GM12878 (cell line): ENCODE measurements around the gene SYMPK. TPM values are rescaled to one million over a fixed set of nuclear protein-coding genes. Genes with fewer than 3 reads are reported as not detected.

Experiments used
- BHLHE40 ChIP-seq, 2 experiments: fragments of 450-650 bp in 1 of 2; IDR thresholded peaks; 2 replicates each; pipeline ENCODE4 v1.6.1; 2011 to 2017; ENCODE audit warnings: low read depth in 2 of 2, borderline replicate concordance in 1 of 2, improper control_type of control experiment in 1 of 2, low read length in 1 of 2, mild to moderate bottlenecking in 1 of 2
- CREM ChIP-seq: IDR thresholded peaks from 2 replicates; pipeline ENCODE4 v1.6.1; 2014; ENCODE audit warnings: antibody characterized with exemption, low read depth
- EP300 ChIP-seq, 2 experiments: fragments of 150-350 bp in 1 of 2; IDR thresholded peaks; 2 replicates each; pipeline ENCODE4 v1.6.1; 2011 to 2012; ENCODE audit warnings: low read depth in 2 of 2, low read length in 2 of 2, borderline replicate concordance in 1 of 2, improper control_type of control experiment in 1 of 2, inconsistent platforms in 1 of 2; ENCODE audit not compliant: control insufficient read depth in 1 of 2
- MTA3 ChIP-seq: IDR thresholded peaks from 2 replicates; pipeline ENCODE4 v1.6.1; 2012; ENCODE audit warnings: low read length, inconsistent platforms, borderline replicate concordance
- NBN ChIP-seq: fragments of 450-650 bp; IDR thresholded peaks from 2 replicates; pipeline ENCODE4 v1.6.1; 2016
- RAD51 ChIP-seq: fragments of 450-650 bp; IDR thresholded peaks from 2 replicates; pipeline ENCODE4 v1.6.1; 2016; ENCODE audit warnings: moderate library complexity, mild to moderate bottlenecking, inconsistent platforms
- RUNX3 ChIP-seq: IDR thresholded peaks from 2 replicates; pipeline ENCODE4 v1.6.1; 2012; ENCODE audit warnings: low read length, inconsistent platforms
- SMC3 ChIP-seq: IDR thresholded peaks from 2 replicates; pipeline ENCODE4 v1.6.1; 2011; ENCODE audit warnings: low read length, improper control_type of control experiment, borderline replicate concordance
- SREBF2 ChIP-seq: IDR thresholded peaks from 2 replicates; pipeline ENCODE4 v1.6.1; 2012; ENCODE audit warnings: mild to moderate bottlenecking, low read length
- SUZ12 ChIP-seq: fragments of 200-600 bp; sonication (generic); IDR thresholded peaks from one replicate; pipeline ENCODE4 v1.6.1; 2018; ENCODE audit warnings: antibody characterized with exemption, mild to moderate bottlenecking; ENCODE audit not compliant: unreplicated experiment
- polyA plus RNA-seq, 11 experiments: library from polyadenylated mRNA; depleted of rRNA in 4 of 11; unstranded in 6 of 11; stranded (reverse) in 5 of 11; fragments of >200 nt; fragmentation: Nextera tagmentation in 4 of 11; fragmentation: Illumina TruSeq in 1 of 11; extraction: Ambion mirVana in 4 of 11; extraction: Trizol in 1 of 11; gene quantifications; 1 replicate in 1 of 11; 2 replicates in 10 of 11; pipeline versions ENCODE4 v1.2.1 to v1.2.3, GENCODE V29; 2011 to 2016; ENCODE audit warnings: inconsistent platforms in 2 of 11, missing spikeins in 2 of 11, low read depth in 1 of 11
- total RNA-seq, 4 experiments: library from RNA; depleted of rRNA in 3 of 4; stranded (reverse); fragments of >200 nt in 3 of 4; fragmentation: Illumina TruSeq in 1 of 4; extraction: Trizol in 1 of 4; gene quantifications; 2 replicates each; pipeline versions ENCODE4 v1.2.1 to v1.2.3, GENCODE V29; 2013 to 2021
- TF ChIP-seq, protein P1 (sequence below): fragments of 450-650 bp; formaldehyde crosslinking; IDR thresholded peaks from 2 replicates; pipeline ENCODE4 v1.4.0; 2020; ENCODE audit warnings: mild to moderate bottlenecking, moderate library complexity
- TF ChIP-seq, protein P2 (sequence below): fragments of 450-650 bp; IDR thresholded peaks from 2 replicates; pipeline ENCODE4 v1.6.1; 2017; ENCODE audit warnings: low read depth, mild to moderate bottlenecking, moderate library complexity
- TF ChIP-seq, protein P3 (sequence below): IDR thresholded peaks from 2 replicates; pipeline ENCODE4 v1.6.1; 2011; ENCODE audit warnings: mild to moderate bottlenecking, low read depth, low read length, moderate library complexity; ENCODE audit not compliant: insufficient replicate concordance
- TF ChIP-seq, protein P4 (sequence below): IDR thresholded peaks from 2 replicates; pipeline ENCODE4 v1.6.1; 2011; ENCODE audit warnings: borderline replicate concordance, low read depth, mild to moderate bottlenecking, moderate library complexity, low read length; ENCODE audit not compliant: insufficient read depth, poor library complexity, severe bottlenecking
- TF ChIP-seq, protein P5 (sequence below): fragments of 450-650 bp; formaldehyde crosslinking; IDR thresholded peaks from 2 replicates; pipeline ENCODE4 v1.4.0; 2022; ENCODE audit warnings: mild to moderate bottlenecking, moderate library complexity

Gene SYMPK
- total and polyA plus RNA-seq, 10 of the 15 experiments (the other 5 are each of a cell fraction or from before 2014, with no cell fraction given) = 0.49 to 109 (median 42.5) TPM

DNA sequence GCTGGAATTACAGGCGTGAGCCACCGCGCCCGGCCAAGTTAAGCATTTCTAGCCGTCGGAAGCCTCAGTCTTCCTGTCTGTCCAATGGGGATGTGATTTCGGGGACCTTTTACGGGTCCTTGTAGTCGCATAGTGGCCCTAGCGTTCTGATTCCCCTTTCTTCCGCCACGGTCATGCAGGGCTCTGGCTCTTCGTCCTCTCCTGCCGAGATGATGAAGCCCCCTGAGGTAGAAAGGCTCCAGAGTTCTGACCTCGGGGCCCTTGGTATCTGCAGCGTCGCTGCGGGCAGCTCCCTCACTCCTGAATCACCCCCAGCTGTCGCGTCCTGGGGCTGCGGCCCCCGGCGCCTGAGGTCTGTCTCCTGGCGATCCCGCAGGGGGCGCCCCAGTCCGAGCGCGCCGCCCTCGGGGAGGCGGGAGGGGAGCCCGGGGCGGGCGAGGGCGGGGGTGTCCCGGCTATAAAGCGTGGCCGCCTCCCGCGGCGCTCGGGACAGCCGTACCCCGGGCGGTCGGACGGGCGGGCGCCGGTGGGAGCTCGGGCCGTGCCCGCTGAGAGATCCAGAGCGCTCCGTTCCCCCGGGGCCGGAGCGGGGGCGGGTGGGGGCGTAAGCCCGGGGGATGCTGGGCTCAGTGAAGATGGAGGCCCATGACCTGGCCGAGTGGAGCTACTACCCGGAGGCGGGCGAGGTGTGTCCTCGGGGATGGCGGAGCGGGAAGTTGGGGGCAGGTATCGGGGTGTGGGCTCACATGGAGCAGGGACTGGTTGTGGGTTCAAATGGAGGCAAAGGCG lies 1.1 kb upstream of the SYMPK start, which contains the start of gene FOXA3 (continued):
- TF ChIP-seq MTA3 (no peak), RUNX3 (peak; percentile 34; the same call in 1 of the 2 replicates), BHLHE40 (IDR thresholded peaks at IDR 0.05; ENCODE audit: borderline replicate concordance in 1 of 2, low read depth in 2 of 2, low read length in 1 of 2) (peak; percentile 70 to 84; a peak in 3 of 4 replicates), SUZ12 (no peak), RAD51 (no peak), SREBF2 (no peak), SMC3 (peak; percentile 64; the same call in 1 of the 2 replicates), NBN (0 out of 2 replicates have a peak, but pooled peaks have one; percentile 5), EP300 (IDR thresholded peaks at IDR 0.05; ENCODE audit: borderline replicate concordance in 1 of 2, control insufficient read depth in 1 of 2, low read depth in 2 of 2, low read length in 2 of 2) (no peak), CREM (no peak)
- TF ChIP-seq, protein P1, sequence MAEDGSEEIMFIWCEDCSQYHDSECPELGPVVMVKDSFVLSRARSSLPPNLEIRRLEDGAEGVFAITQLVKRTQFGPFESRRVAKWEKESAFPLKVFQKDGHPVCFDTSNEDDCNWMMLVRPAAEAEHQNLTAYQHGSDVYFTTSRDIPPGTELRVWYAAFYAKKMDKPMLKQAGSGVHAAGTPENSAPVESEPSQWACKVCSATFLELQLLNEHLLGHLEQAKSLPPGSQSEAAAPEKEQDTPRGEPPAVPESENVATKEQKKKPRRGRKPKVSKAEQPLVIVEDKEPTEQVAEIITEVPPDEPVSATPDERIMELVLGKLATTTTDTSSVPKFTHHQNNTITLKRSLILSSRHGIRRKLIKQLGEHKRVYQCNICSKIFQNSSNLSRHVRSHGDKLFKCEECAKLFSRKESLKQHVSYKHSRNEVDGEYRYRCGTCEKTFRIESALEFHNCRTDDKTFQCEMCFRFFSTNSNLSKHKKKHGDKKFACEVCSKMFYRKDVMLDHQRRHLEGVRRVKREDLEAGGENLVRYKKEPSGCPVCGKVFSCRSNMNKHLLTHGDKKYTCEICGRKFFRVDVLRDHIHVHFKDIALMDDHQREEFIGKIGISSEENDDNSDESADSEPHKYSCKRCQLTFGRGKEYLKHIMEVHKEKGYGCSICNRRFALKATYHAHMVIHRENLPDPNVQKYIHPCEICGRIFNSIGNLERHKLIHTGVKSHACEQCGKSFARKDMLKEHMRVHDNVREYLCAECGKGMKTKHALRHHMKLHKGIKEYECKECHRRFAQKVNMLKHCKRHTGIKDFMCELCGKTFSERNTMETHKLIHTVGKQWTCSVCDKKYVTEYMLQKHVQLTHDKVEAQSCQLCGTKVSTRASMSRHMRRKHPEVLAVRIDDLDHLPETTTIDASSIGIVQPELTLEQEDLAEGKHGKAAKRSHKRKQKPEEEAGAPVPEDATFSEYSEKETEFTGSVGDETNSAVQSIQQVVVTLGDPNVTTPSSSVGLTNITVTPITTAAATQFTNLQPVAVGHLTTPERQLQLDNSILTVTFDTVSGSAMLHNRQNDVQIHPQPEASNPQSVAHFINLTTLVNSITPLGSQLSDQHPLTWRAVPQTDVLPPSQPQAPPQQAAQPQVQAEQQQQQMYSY (CRISPR knock-in tag) = no peak
- TF ChIP-seq, protein P2, sequence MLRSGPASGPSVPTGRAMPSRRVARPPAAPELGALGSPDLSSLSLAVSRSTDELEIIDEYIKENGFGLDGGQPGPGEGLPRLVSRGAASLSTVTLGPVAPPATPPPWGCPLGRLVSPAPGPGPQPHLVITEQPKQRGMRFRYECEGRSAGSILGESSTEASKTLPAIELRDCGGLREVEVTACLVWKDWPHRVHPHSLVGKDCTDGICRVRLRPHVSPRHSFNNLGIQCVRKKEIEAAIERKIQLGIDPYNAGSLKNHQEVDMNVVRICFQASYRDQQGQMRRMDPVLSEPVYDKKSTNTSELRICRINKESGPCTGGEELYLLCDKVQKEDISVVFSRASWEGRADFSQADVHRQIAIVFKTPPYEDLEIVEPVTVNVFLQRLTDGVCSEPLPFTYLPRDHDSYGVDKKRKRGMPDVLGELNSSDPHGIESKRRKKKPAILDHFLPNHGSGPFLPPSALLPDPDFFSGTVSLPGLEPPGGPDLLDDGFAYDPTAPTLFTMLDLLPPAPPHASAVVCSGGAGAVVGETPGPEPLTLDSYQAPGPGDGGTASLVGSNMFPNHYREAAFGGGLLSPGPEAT = no peak; the same call in 1 of the 2 replicates
- TF ChIP-seq, protein P3, sequence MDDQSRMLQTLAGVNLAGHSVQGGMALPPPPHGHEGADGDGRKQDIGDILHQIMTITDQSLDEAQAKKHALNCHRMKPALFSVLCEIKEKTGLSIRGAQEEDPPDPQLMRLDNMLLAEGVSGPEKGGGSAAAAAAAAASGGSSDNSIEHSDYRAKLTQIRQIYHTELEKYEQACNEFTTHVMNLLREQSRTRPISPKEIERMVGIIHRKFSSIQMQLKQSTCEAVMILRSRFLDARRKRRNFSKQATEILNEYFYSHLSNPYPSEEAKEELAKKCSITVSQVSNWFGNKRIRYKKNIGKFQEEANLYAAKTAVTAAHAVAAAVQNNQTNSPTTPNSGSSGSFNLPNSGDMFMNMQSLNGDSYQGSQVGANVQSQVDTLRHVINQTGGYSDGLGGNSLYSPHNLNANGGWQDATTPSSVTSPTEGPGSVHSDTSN = no peak
- TF ChIP-seq, protein P4, sequence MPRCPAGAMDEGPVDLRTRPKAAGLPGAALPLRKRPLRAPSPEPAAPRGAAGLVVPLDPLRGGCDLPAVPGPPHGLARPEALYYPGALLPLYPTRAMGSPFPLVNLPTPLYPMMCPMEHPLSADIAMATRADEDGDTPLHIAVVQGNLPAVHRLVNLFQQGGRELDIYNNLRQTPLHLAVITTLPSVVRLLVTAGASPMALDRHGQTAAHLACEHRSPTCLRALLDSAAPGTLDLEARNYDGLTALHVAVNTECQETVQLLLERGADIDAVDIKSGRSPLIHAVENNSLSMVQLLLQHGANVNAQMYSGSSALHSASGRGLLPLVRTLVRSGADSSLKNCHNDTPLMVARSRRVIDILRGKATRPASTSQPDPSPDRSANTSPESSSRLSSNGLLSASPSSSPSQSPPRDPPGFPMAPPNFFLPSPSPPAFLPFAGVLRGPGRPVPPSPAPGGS = peak; percentile 17
- TF ChIP-seq, protein P5, sequence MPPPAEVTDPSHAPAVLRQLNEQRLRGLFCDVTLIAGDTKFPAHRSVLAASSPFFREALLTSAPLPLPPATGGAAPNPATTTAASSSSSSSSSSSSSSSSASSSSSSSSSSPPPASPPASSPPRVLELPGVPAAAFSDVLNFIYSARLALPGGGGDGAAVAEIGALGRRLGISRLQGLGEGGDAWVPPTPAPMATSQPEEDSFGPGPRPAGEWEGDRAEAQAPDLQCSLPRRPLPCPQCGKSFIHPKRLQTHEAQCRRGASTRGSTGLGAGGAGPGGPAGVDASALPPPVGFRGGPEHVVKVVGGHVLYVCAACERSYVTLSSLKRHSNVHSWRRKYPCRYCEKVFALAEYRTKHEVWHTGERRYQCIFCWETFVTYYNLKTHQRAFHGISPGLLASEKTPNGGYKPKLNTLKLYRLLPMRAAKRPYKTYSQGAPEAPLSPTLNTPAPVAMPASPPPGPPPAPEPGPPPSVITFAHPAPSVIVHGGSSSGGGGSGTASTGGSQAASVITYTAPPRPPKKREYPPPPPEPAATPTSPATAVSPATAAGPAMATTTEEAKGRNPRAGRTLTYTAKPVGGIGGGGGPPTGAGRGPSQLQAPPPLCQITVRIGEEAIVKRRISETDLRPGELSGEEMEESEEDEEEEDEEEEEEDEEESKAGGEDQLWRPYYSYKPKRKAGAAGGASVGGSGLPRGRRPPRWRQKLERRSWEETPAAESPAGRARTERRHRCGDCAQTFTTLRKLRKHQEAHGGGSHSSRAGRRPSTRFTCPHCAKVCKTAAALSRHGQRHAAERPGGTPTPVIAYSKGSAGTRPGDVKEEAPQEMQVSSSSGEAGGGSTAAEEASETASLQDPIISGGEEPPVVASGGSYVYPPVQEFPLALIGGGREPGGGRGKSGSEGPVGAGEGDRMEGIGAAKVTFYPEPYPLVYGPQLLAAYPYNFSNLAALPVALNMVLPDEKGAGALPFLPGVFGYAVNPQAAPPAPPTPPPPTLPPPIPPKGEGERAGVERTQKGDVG = no peak
